Measurements from ENCODE around the gene TTC33. TPM values are rescaled to one million over a fixed set of nuclear protein-coding genes. Genes with fewer than 3 reads are reported as not detected.

TTC33 gene
- total and polyA plus RNA-seq, 2 of the 4 experiments (the other 2 are of a cell fraction) = 3.1 to 8.1 TPM

DNA sequence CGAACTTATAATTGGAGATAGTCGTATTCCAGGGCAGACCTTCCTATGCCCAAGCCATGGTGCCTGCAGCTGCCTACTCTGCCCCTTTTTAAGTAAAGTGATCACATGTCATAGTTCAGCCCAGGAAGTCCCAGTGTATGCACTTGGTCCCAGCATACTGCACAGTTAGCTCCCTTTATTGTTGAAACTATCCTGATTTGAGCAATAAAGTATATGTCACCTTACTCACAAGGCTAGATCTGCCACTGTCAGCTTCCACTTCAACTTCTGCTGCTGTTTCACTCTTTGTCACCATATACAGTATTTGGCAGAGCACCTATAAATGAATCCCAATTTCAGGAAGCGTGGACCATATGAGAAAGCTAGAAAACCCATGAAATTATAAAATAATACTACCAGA lies 179.8 kb downstream of the TTC33 start:
- H3K9me1 ChIP-seq (ENCODE audit: insufficient read depth, low read length) = peaks cover 1% of the 10 kb centered on the region; the same call in 1 of the 2 replicates
- no peak overlapping the region for H4K8ac ChIP-seq (ENCODE audit: low read depth in 2 of 2, low read length in 2 of 2)
- POLR2A ChIA-PET (ENCODE audit: unreplicated experiment) = no interaction called here
- peaks cover 7% of the 10 kb centered on the region for H3K4me1 ChIP-seq (ENCODE audit: control insufficient read depth, insufficient read depth, low read length)
- no peak overlapping the region for H3K27ac ChIP-seq (ENCODE audit: insufficient read depth, low read length)
- no peak overlapping the region for H4K91ac ChIP-seq (ENCODE audit: insufficient read depth, low read depth, low read length)
- no peak overlapping the region for H2BK120ac ChIP-seq (ENCODE audit: low read depth, low read length)
- no peaks in the 10 kb centered on the region for H3K79me1 ChIP-seq (ENCODE audit: low read depth in 1 of 2, low read length in 2 of 2)
- H3K27me3 ChIP-seq (ENCODE audit: control insufficient read depth, insufficient read depth, low read length) = no peaks in the 10 kb centered on the region
- DNase-seq (no peak), ATAC-seq (ENCODE audit: low read depth) (no peak)
- CTCF ChIA-PET = no interaction called here
- H4K5ac ChIP-seq (ENCODE audit: low read depth, low read length) = no peak overlapping the region
- no peak overlapping the region for H2AFZ ChIP-seq (replicated peaks; ENCODE audit: low read length, poor library complexity)
- H2BK20ac ChIP-seq (ENCODE audit: low read depth, low read length) = no peak overlapping the region
- H2AK5ac ChIP-seq (ENCODE audit: low read depth, low read length) = no peak overlapping the region
- H3K56ac ChIP-seq (ENCODE audit: extremely low read depth, insufficient read depth, low read length) = no peak overlapping the region
- no peaks in the 10 kb centered on the region for H3K36me3 ChIP-seq (ENCODE audit: control insufficient read depth, insufficient read depth, low read length)
- dilution Hi-C loops (cut with HindIII; ENCODE audit: low sequenced_read_pairs, unreplicated experiment) = no loop called here
- no peaks in the 10 kb centered on the region for H4K20me1 ChIP-seq (ENCODE audit: insufficient read depth, low read length)
- H3K4me3 ChIP-seq (ENCODE audit: insufficient read depth, low read depth, low read length) = no peak overlapping the region
- TF ChIP-seq CHD1 (IDR thresholded peaks at IDR 0.05; ENCODE audit: low read depth, low read length) (no peak), NFE2L2 (IDR thresholded peaks at IDR 0.05; ENCODE audit: low read depth, low read length) (no peak), CEBPB (IDR thresholded peaks at IDR 0.05; ENCODE audit: low read depth, low read length) (no peak), RCOR1 (IDR thresholded peaks at IDR 0.05; ENCODE audit: insufficient replicate concordance, low read length) (no peak), RFX5 (IDR thresholded peaks at IDR 0.05; ENCODE audit: low read depth, low read length) (no peak), SMC3 (IDR thresholded peaks at IDR 0.05; ENCODE audit: low read depth, low read length) (no peak), MAZ (IDR thresholded peaks at IDR 0.05; ENCODE audit: borderline replicate concordance, low read depth, low read length) (no peak), POLR2A (IDR thresholded peaks at IDR 0.05; ENCODE audit: low read depth, low read length) (no peak), FOS (IDR thresholded peaks at IDR 0.05; ENCODE audit: low read depth, low read length) (no peak), BHLHE40 (IDR thresholded peaks at IDR 0.05; ENCODE audit: low read depth, low read length) (no peak), MXI1 (IDR thresholded peaks at IDR 0.05; ENCODE audit: borderline replicate concordance, low read depth, low read length) (no peak), RAD21 (IDR thresholded peaks at IDR 0.05; ENCODE audit: low read length) (no peak), MAFK (IDR thresholded peaks at IDR 0.05; ENCODE audit: low read depth, low read length) (no peak)
- TF ChIP-seq, protein P1, sequence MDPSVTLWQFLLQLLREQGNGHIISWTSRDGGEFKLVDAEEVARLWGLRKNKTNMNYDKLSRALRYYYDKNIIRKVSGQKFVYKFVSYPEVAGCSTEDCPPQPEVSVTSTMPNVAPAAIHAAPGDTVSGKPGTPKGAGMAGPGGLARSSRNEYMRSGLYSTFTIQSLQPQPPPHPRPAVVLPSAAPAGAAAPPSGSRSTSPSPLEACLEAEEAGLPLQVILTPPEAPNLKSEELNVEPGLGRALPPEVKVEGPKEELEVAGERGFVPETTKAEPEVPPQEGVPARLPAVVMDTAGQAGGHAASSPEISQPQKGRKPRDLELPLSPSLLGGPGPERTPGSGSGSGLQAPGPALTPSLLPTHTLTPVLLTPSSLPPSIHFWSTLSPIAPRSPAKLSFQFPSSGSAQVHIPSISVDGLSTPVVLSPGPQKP (IDR thresholded peaks at IDR 0.05; ENCODE audit: borderline replicate concordance, low read depth, low read length) = no peak
- TF ChIP-seq, protein P2, sequence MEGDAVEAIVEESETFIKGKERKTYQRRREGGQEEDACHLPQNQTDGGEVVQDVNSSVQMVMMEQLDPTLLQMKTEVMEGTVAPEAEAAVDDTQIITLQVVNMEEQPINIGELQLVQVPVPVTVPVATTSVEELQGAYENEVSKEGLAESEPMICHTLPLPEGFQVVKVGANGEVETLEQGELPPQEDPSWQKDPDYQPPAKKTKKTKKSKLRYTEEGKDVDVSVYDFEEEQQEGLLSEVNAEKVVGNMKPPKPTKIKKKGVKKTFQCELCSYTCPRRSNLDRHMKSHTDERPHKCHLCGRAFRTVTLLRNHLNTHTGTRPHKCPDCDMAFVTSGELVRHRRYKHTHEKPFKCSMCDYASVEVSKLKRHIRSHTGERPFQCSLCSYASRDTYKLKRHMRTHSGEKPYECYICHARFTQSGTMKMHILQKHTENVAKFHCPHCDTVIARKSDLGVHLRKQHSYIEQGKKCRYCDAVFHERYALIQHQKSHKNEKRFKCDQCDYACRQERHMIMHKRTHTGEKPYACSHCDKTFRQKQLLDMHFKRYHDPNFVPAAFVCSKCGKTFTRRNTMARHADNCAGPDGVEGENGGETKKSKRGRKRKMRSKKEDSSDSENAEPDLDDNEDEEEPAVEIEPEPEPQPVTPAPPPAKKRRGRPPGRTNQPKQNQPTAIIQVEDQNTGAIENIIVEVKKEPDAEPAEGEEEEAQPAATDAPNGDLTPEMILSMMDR (conservative IDR thresholded peaks at IDR 0.05; ENCODE audit: low read depth, low read length) = no peak
- TF ChIP-seq, protein P3, sequence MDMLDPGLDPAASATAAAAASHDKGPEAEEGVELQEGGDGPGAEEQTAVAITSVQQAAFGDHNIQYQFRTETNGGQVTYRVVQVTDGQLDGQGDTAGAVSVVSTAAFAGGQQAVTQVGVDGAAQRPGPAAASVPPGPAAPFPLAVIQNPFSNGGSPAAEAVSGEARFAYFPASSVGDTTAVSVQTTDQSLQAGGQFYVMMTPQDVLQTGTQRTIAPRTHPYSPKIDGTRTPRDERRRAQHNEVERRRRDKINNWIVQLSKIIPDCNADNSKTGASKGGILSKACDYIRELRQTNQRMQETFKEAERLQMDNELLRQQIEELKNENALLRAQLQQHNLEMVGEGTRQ (IDR thresholded peaks at IDR 0.05; ENCODE audit: low read depth, low read length) = no peak
- H3K18ac ChIP-seq (ENCODE audit: low read depth, low read length) = no peak overlapping the region
- no peaks in the 10 kb centered on the region for H3K9me3 ChIP-seq (ENCODE audit: control insufficient read depth, insufficient read depth, low read length)
- no peak overlapping the region for H2BK5ac ChIP-seq (ENCODE audit: low read depth, low read length, poor library complexity, severe bottlenecking)
- in situ Hi-C loops (cut with MboI; ENCODE audit: low sequenced_read_pairs) = no loop called here
- no peak overlapping the region for H2AK9ac ChIP-seq (replicated peaks; ENCODE audit: low read depth, low read length, poor library complexity)
- no TSS peak for BruUV-seq (replicated peaks)
- H3K4me2 ChIP-seq (ENCODE audit: low read depth, low read length) = no peak overlapping the region
- WGBS, 2 experiments (ENCODE audit: extremely low coverage in 2 of 2, insufficient read length in 1 of 2) = 100% methylated on average over 2 of the region's 3 CpGs; no CpG with 5 or more reads in 1 of the 2 experiments
- H3K9ac ChIP-seq (ENCODE audit: low read depth, low read length) = no peak overlapping the region
- H3K14ac ChIP-seq (replicated peaks; ENCODE audit: low read depth, low read length) = no peak overlapping the region
- no peak overlapping the region for H2BK15ac ChIP-seq (ENCODE audit: low read depth, low read length)
- 0 out of 2 replicates have a peak overlapping the region, but pooled peaks have one; percentile 15 for H3K4ac ChIP-seq (ENCODE audit: low read depth, low read length)
- no peak overlapping the region for H3K23ac ChIP-seq (ENCODE audit: low read depth, low read length)
- intact Hi-C loops (cut with micrococcal nuclease) = no loop called here

Measured in IMR-90 (cell line).